BJ (cell line): ENCODE results near the gene SNX24. TPM values are rescaled to one million over a fixed set of nuclear protein-coding genes. Genes with fewer than 3 reads are reported as not detected.
A peak's percentile ranks its signal among the peaks of the same experiment; 100 is the strongest.

Experiments used
- CTCF ChIA-PET: fragments of 350-600 bp; formaldehyde crosslinking; extraction: SDS; loops from one replicate; lab custom pipeline; 2021; ENCODE audit warnings: antibody characterized with exemption, inconsistent platforms; lab: Yijun Ruan, JAX
- POLR2A ChIA-PET: fragments of 300-600 bp; sonication (Branson Sonifier 250); formaldehyde crosslinking; extraction: SDS; loops from one replicate; lab custom pipeline; 2021; ENCODE audit warnings: antibody characterized with exemption; lab: Charles Lee
- DNase-seq: peaks from one replicate; pipeline ENCODE4 v3.0.0-alpha.2; 2011; ENCODE audit warnings: low read depth
- H3K27me3 ChIP-seq: 2 replicates; pipeline ENCODE4 v1.6.0; 2011; ENCODE audit warnings: low read length; ENCODE audit not compliant: control insufficient read depth, insufficient read depth
- H3K36me3 ChIP-seq: 2 replicates; pipeline ENCODE4 v1.5.1; 2011; ENCODE audit warnings: low read length; ENCODE audit not compliant: control insufficient read depth, insufficient read depth
- H3K4me3 ChIP-seq: 2 replicates; pipeline ENCODE4 v1.5.1; 2011; ENCODE audit warnings: low read depth, mild to moderate bottlenecking, control low read depth, low read length
- CTCF ChIP-seq: IDR thresholded peaks from 2 replicates; pipeline ENCODE4 v1.5.1; 2011; ENCODE audit warnings: low read depth, mild to moderate bottlenecking, control low read depth, inconsistent platforms, low read length, moderate library complexity; ENCODE audit not compliant: insufficient read depth
- polyA plus RNA-seq: library from polyadenylated mRNA; depleted of rRNA; stranded (reverse); fragments of >200 nt; gene quantifications from 2 replicates; pipeline ENCODE4 v1.2.3, GENCODE V29; 2011

The SNX24 gene
- polyA plus RNA-seq, 1 experiment = 6.9 TPM

- no peak for DNase-seq
- peak overlapping the region; percentile 95 for H3K4me3 ChIP-seq
- ChIA-PET POLR2A (no interaction called here), CTCF (no interaction called here)
- TF ChIP-seq CTCF = no peak
- H3K27me3 ChIP-seq = no peaks in the 10 kb centered on the region
- H3K36me3 ChIP-seq = no peaks in the 10 kb centered on the region
Measured at GRCh38 chr5:123035918-123036390, 190.5 kb downstream of the SNX24 start.

- H3K27me3 ChIP-seq = no peaks in the 10 kb centered on the region
- TF ChIP-seq CTCF = no peak
- H3K4me3 ChIP-seq = peak within 1 kb of the TSS; percentile 95
- DNase-seq = peak; percentile 44
- POLR2A ChIA-PET = no interaction called here
- H3K36me3 ChIP-seq = no peaks in the 10 kb centered on the region
- CTCF ChIA-PET = no interaction called here
Measured at GRCh38 chr5:123036391-123037103, 191.1 kb downstream of the SNX24 start, which contains the start of gene PPIC. Gene PPIC, minus strand, starts transcription at chr5:123036725. Its CDS starts 100 bp downstream, at chr5:123036625.

GRCh38 chr5:123037104-123037418 is 191.6 kb downstream of the SNX24 start:
- ChIA-PET CTCF (no interaction called here), POLR2A (no interaction called here)
- no peak for DNase-seq
- peak overlapping the region; percentile 95 for H3K4me3 ChIP-seq
- no peaks in the 10 kb centered on the region for H3K36me3 ChIP-seq
- no peak for TF ChIP-seq CTCF
- no peaks in the 10 kb centered on the region for H3K27me3 ChIP-seq

GRCh38 chr5:123039673-123040072 is 194.3 kb downstream of the SNX24 start:
- POLR2A ChIA-PET = no interaction called here
- CTCF ChIA-PET = interaction anchor here (0.8 kb wide), 1 partner anchor 25 kb away, joined by 3 read pairs; no protein-coding TSS in a partner anchor
- H3K4me3 ChIP-seq = no peak overlapping the region
- DNase-seq = no peak
- no peak for TF ChIP-seq CTCF
- no peaks in the 10 kb centered on the region for H3K36me3 ChIP-seq
- H3K27me3 ChIP-seq = no peaks in the 10 kb centered on the region; the same call in 1 of the 2 replicates

GRCh38 chr5:123044926-123045617 is 199.7 kb downstream of the SNX24 start:
- no peak for TF ChIP-seq CTCF

More at GRCh38 chr5:123044926-123045617, 199.7 kb downstream of the SNX24 start:
- ChIA-PET CTCF (no interaction called here), POLR2A (no interaction called here)
- H3K4me3 ChIP-seq = no peak overlapping the region
- DNase-seq = no peak
- H3K36me3 ChIP-seq = no peaks in the 10 kb centered on the region
- no peaks in the 10 kb centered on the region; the same call in 1 of the 2 replicates for H3K27me3 ChIP-seq
